Measurements from ENCODE around the gene TBX5.

The TBX5 gene

GRCh38 chr12:114406316-114406983 lies 506 bp upstream of the TBX5 start:
- DNase-seq (ENCODE audit: low read depth in 2 of 2, low spot score in 1 of 2) = no peak

- DNase-seq (ENCODE audit: low read depth in 2 of 2, low spot score in 1 of 2) = no peak
Observed at GRCh38 chr12:114404926-114405518, 922 bp downstream of the TBX5 start.

DNA sequence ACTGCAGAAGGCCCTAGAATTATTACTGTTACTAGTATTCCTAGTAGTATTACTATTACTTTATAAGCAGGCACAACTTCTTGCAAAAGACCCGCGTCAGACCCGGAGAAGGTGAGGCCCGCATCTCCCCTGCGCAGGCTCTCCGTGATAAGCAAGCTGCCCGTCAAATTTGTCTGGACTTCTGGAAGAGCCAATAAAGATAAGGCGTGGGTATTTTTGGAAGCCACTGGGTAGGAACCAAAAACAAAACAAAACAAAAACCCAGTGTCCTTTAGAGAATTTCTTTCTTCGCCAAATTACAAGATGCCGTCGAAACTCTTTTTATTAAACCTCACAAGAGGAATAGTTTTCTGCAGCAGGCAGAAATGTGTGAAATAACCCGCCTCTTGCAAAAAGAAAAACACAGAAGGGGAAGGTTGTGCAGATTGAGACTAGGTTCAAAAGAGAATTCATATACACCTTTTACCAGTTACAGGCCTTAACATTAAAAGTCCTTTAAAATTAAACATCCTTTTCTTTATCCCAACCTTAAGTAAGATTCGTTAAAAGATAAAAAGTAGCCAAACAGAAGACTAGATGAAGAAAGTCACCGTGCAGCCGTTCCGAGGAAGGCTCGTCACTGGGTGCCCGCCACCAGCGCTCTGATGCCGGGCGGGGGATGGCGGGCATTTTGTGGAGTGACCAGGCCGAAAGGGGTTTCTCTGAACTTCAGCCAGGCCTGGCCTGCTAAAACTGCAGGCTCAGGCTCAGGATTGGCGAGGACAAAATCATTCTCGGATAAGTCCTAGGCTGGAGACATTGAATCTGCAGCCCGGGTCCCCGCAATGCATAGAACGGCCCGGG lies 1.6 kb downstream of the TBX5 start:
- no peak for DNase-seq (ENCODE audit: low read depth in 2 of 2, low spot score in 1 of 2)

- no peak for DNase-seq (ENCODE audit: low read depth in 2 of 2, low spot score in 1 of 2)
Observed at GRCh38 chr12:114403690-114404066, 2.3 kb downstream of the TBX5 start.

- no peak for DNase-seq (ENCODE audit: low read depth in 2 of 2, low spot score in 1 of 2)
Observed at GRCh38 chr12:114403011-114403689, 2.8 kb downstream of the TBX5 start.

DNA sequence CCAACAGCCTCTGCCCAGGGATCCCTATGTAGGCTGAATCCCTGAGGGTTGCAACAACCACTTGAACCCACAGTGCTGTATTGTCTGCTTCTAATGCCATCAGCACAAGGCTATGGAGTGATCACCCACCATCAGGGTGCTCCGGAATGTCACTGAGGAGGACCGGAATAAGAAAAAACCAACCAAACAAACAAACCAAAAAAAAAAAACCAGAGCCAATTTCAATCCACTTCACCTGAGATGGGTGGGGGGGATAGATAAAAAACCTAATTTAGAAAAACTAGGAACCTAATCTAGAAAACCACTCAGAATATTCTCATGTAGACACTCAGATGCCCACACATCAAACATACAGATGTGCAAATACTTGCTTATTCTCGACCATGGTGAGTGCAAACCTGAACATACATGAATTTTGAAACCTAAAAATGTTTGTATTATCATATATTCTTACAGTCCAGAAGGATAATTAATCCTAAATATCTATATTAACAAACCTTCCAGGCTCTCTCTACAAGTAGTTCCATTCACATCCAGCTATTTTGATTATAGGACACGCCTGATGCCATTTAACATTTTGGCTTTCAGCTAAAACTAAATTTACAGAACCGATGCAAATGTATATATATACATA lies 3.7 kb downstream of the TBX5 start:
- DNase-seq (ENCODE audit: low read depth in 2 of 2, low spot score in 1 of 2) = no peak

GRCh38 chr12:114401328-114402083 lies 4.4 kb downstream of the TBX5 start:
- DNase-seq (ENCODE audit: low read depth in 2 of 2, low spot score in 1 of 2) = no peak

- no peak for DNase-seq (ENCODE audit: low read depth in 2 of 2, low spot score in 1 of 2)
Observed at GRCh38 chr12:114400925-114401324, 5.0 kb downstream of the TBX5 start.

DNA sequence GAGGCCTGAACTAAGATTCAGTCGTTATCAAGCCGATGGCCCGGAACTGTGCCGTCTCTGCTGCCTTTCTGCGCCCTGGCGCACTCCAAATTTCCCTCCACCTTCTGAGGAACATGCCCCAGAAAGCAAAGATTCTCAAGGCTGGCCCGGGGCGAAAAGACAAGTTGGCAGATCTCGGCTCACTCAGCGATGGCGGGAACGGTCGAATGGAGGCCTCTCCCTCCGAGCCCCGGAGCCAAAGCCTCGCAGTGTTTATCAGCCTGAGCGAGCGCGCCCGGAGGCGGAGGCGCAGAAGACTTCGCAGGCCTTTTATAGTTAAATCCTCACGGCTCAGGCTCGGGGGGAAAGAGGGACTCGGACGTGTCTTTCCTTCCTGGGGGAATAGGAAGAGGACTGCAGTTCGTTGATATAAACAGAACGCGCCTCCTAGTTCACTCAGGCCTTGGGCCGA lies 5.6 kb downstream of the TBX5 start:
- DNase-seq (ENCODE audit: low read depth in 2 of 2, low spot score in 1 of 2) = no peak

DNA sequence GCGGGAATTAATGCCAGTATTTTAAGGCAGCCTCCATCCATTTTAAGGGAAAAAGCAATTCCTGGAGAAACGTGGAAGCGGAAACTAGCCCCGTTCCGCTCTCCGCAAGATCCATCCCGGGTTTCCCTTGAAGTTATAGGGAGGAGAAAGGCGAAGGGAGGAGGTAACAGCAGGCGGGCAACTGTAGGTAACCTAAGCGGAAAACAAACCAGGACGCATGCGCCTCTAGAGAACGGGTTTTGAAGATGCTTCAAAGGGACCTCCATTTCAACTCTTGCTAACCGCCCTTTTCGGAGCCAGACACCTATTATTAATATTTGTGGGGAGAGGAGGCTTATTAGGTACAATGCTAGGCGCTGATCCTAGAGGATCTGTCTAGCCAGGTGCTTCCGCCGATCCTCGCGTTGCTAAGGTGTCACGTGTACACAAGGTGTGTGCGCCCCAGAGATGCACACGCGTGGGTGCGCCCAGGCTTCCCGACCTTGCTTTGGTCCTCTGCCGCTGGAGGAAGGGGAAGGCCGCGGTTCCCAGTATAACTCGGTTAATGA lies 6.2 kb downstream of the TBX5 start:
- DNase-seq (ENCODE audit: low read depth in 2 of 2, low spot score in 1 of 2) = no peak

GRCh38 chr12:114397978-114398881 lies 7.7 kb downstream of the TBX5 start:
- no peak for DNase-seq (ENCODE audit: low read depth in 2 of 2, low spot score in 1 of 2)

GRCh38 chr12:114396869-114397719 lies 8.8 kb downstream of the TBX5 start:
- DNase-seq (ENCODE audit: low read depth in 2 of 2, low spot score in 1 of 2) = no peak

- DNase-seq (ENCODE audit: low read depth in 2 of 2, low spot score in 1 of 2) = no peak
Observed at GRCh38 chr12:114396153-114396868, 9.6 kb downstream of the TBX5 start.

- DNase-seq (ENCODE audit: low read depth in 2 of 2, low spot score in 1 of 2) = no peak
Observed at GRCh38 chr12:114395755-114396152, 10.2 kb downstream of the TBX5 start.

GRCh38 chr12:114395233-114395632 lies 10.7 kb downstream of the TBX5 start:
- no peak for DNase-seq (ENCODE audit: low read depth in 2 of 2, low spot score in 1 of 2)

DNA sequence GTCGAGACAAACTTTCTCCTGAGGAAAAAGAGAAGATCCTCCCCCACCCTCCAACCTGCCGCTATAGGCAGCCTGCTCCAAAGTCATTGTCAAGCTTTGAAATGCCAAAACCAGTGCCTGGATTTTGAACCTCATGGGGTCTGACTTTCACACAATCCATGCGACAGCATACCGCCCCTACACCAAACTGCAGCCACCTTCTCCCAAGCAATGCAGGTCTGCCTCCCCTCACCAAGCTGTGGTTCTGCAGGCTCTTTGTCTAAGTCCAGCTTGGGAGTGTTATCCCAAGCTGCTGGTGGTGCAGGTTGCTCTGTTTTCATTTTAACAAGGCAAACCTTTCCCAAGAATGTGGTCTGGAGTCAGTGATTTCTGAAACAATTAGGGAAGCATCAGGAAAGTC lies 12.4 kb downstream of the TBX5 start:
- no peak for DNase-seq (ENCODE audit: low read depth in 2 of 2, low spot score in 1 of 2)

- DNase-seq (ENCODE audit: low read depth in 2 of 2, low spot score in 1 of 2) = no peak
Observed at GRCh38 chr12:114392909-114393308, 13.0 kb downstream of the TBX5 start.

GRCh38 chr12:114391088-114391487 lies 14.9 kb downstream of the TBX5 start:
- no peak for DNase-seq (ENCODE audit: low read depth in 2 of 2, low spot score in 1 of 2)

Measured in stimulated activated CD8-positive, alpha-beta memory T cell treated with anti-CD3 and anti-CD28 coated beads, Interleukin-4, amount 100 ng/mL, for 4 hours (primary cell).